ENCODE measurements around the gene ZMYND8.

DNA sequence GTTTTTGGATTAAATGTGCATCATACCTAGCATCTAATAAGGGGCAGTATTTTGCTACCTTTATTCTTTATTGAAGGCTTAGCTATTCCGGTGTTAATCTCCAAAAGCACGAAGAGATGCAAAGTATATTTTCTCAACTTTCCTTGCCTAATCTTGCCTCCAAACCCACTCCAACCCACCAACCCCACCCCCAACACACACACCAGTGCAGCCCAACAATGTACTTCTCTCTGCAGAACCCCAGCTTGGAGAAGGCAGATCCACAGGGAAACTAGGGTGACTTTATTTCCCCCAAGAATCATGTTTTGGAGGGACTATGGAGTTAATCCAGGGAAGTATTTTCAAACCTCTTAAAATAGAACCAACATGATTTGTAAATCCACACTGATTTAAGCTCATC lies 73.6 kb downstream of the ZMYND8 start:
- TF ChIP-seq, protein P1, sequence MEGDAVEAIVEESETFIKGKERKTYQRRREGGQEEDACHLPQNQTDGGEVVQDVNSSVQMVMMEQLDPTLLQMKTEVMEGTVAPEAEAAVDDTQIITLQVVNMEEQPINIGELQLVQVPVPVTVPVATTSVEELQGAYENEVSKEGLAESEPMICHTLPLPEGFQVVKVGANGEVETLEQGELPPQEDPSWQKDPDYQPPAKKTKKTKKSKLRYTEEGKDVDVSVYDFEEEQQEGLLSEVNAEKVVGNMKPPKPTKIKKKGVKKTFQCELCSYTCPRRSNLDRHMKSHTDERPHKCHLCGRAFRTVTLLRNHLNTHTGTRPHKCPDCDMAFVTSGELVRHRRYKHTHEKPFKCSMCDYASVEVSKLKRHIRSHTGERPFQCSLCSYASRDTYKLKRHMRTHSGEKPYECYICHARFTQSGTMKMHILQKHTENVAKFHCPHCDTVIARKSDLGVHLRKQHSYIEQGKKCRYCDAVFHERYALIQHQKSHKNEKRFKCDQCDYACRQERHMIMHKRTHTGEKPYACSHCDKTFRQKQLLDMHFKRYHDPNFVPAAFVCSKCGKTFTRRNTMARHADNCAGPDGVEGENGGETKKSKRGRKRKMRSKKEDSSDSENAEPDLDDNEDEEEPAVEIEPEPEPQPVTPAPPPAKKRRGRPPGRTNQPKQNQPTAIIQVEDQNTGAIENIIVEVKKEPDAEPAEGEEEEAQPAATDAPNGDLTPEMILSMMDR (IDR thresholded peaks at IDR 0.05), result no peak
- no peak for TF ChIP-seq ZFX (IDR thresholded peaks at IDR 0.05; ENCODE audit: borderline replicate concordance)
